ENCODE measurements around the gene FAM111A.
"Not testable (repeated sequence)": the region's sequence is repeated elsewhere in the genome, so short reads cannot be mapped to it uniquely, and the experiment has no call there.

The FAM111A gene

GRCh38 chr11:59142530-59143507 lies at the start of gene FAM111A:
Gene FAM111A (plus strand): TSS chr11:59142856. CDS start chr11:59148873, 6,017 bp downstream.
- DNase-seq, result peak; percentile 95

- DNase-seq, result not testable (repeated sequence)
Measured at GRCh38 chr11:59093576-59093975, 49.1 kb upstream of the FAM111A start.

- DNase-seq, result not testable (repeated sequence)
Measured at GRCh38 chr11:59095225-59095624, 47.4 kb upstream of the FAM111A start.

- not testable (repeated sequence) for DNase-seq
Measured at GRCh38 chr11:59095972-59096575, 46.6 kb upstream of the FAM111A start.

- peak; percentile 72 for DNase-seq
Measured at GRCh38 chr11:59097113-59097708, 45.4 kb upstream of the FAM111A start.

- DNase-seq, result not testable (repeated sequence)
Measured at GRCh38 chr11:59097938-59098337, 44.7 kb upstream of the FAM111A start.

- peak; percentile 65 for DNase-seq
Measured at GRCh38 chr11:59102259-59102765, 40.3 kb upstream of the FAM111A start.

GRCh38 chr11:59106363-59107336 lies 36.0 kb upstream of the FAM111A start, which contains the start of gene FAM111B:
Gene FAM111B (plus strand): TSS chr11:59107237. CDS start chr11:59109626, 2,389 bp downstream.
- peak; percentile 83 for DNase-seq

GRCh38 chr11:59107721-59108120 lies 34.9 kb upstream of the FAM111A start:
- not testable (repeated sequence) for DNase-seq

- DNase-seq, result no peak
Measured at GRCh38 chr11:59112494-59112893, 30.2 kb upstream of the FAM111A start.

- no peak for DNase-seq
Measured at GRCh38 chr11:59114344-59114743, 28.3 kb upstream of the FAM111A start.

GRCh38 chr11:59115553-59115952 lies 27.1 kb upstream of the FAM111A start:
- DNase-seq, result no peak

- no peak for DNase-seq
Measured at GRCh38 chr11:59117774-59118173, 24.9 kb upstream of the FAM111A start.

- DNase-seq, result no peak
Measured at GRCh38 chr11:59119826-59120225, 22.8 kb upstream of the FAM111A start.

- DNase-seq, result peak; percentile 86
Measured at GRCh38 chr11:59135648-59136461, 6.8 kb upstream of the FAM111A start.

GRCh38 chr11:59136551-59136950 lies 6.1 kb upstream of the FAM111A start:
- DNase-seq, result not testable (repeated sequence)

- DNase-seq, result no peak
Measured at GRCh38 chr11:59137190-59137589, 5.5 kb upstream of the FAM111A start.

- no peak for DNase-seq
Measured at GRCh38 chr11:59138643-59139042, 4.0 kb upstream of the FAM111A start.

- no peak for DNase-seq
Measured at GRCh38 chr11:59141191-59141590, 1.5 kb upstream of the FAM111A start.

- no peak for DNase-seq
Measured at GRCh38 chr11:59141673-59142460, 789 bp upstream of the FAM111A start.
